GM18519 (cell line): Measurements from ENCODE around the gene CCDC192.
"Not testable (repeated sequence)": the region's sequence is repeated elsewhere in the genome, so short reads cannot be mapped to it uniquely, and the experiment has no call there.

Source experiments
- ATAC-seq: cut with Tn5 transposase; IDR thresholded peaks from one replicate; pipeline ENCODE4 v1.9.1; 2021; ENCODE audit warnings: mild to moderate bottlenecking, moderate library complexity; ENCODE audit not compliant: unreplicated experiment, low FRiP score

The CCDC192 gene

DNA sequence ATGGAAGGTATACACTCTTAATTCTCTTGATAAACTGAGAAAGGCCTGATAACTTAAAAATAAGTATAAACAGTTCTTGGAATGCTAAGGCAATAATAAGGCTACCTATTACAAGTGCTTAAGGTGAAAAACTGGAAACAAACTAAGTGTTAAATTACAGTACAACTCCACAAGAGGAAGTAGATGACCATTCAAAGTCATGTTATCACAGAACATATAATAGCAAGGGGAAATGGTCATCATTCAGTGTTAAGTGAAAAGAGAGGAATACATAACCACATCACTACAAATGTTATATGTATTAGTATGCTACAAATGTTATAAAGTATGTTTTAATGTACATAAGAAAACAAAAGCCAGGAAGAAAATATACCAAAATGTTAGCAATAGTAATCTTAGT lies 135.9 kb downstream of the CCDC192 start:
- no peak for ATAC-seq

- peak; percentile 21 for ATAC-seq
These were observed 136.5 kb downstream of the CCDC192 start for GRCh38 chr5:127839496-127840197.

GRCh38 chr5:127840198-127840524 lies 137.0 kb downstream of the CCDC192 start:
- ATAC-seq, result peak; percentile 74

GRCh38 chr5:127840809-127841208 lies 137.6 kb downstream of the CCDC192 start:
- ATAC-seq, result no peak

DNA sequence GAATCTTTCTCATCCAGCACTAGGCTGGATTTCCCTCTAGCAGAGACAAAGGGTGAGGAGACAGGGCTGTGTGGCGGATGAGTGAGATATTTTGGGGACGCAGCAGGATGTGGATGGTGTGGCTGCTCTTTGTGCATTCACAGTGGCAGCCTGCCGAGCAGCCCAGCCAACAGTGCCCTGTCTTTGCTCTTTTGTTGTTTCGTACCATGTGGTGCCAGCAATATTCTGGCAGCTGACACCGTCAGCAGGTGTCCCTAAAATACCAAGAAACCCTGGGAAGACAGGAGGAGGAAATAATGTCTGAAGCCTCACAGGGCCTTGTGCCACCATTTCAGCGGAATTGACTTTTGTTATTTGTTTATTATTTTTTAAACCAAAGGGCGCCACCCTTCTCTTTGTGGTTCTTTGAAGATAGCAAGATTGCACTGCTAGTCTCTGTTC lies 141.4 kb downstream of the CCDC192 start:
- ATAC-seq, result no peak

DNA sequence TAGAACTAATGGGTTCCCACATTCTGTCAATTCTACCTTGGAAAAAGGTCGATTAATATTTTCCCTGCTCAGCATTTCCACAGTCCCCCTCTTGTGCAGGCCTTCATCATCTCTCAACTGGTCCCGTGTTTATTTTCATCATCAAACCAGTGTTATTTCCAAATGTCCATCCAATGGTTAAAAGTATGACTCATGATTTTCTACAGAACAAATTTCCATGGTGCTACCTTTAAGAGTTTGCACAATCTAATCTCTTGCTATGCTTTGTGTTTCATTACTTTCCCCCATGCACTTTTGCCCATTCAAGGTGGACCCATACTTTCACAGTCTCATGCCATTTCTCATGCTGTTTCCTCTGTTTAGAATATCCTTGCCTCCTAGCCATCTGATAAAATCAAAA lies 143.7 kb downstream of the CCDC192 start:
- no peak for ATAC-seq

GRCh38 chr5:127847641-127848040 lies 144.4 kb downstream of the CCDC192 start:
- ATAC-seq, result not testable (repeated sequence)

- ATAC-seq, result no peak
These were observed 144.9 kb downstream of the CCDC192 start for GRCh38 chr5:127848098-127848497.

- no peak for ATAC-seq
These were observed 146.2 kb downstream of the CCDC192 start for GRCh38 chr5:127849408-127849807.

GRCh38 chr5:127849891-127850290 lies 146.7 kb downstream of the CCDC192 start:
- ATAC-seq, result no peak

- ATAC-seq, result no peak
These were observed 148.8 kb downstream of the CCDC192 start for GRCh38 chr5:127851964-127852363.

- ATAC-seq, result no peak
These were observed 151.3 kb downstream of the CCDC192 start for GRCh38 chr5:127854520-127854919.

- ATAC-seq, result no peak
These were observed 153.1 kb downstream of the CCDC192 start for GRCh38 chr5:127856292-127856691.

DNA sequence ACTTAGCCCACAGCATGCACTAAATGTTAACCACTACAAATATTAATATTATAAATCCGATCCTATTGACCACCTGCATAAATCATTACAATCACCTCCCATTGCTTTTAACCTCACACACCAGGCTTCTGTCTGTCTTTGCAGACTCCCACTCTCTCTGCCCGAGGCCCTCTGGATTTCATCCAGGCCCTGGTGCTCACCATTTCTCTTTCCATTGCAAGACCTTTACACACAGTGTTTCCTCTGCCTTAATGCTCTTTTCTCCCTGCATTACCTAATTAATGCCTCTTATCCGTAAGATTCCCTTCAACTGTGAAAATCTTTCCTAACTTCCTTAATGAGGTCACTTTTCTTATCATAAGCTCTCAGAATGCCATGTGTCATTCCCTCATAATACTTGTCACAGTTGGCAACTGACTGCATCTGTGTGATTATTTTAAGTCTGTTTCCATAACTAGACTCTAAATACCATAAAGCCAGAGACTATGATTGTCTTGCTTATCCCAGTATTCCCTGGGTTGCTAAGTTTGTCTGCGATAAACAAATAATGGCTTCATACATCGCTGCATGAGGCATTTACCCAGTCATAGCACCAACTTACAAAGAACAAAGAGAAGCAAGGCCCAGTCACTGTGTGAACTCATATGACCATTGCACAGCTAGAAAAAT lies 155.1 kb downstream of the CCDC192 start:
- no peak for ATAC-seq

DNA sequence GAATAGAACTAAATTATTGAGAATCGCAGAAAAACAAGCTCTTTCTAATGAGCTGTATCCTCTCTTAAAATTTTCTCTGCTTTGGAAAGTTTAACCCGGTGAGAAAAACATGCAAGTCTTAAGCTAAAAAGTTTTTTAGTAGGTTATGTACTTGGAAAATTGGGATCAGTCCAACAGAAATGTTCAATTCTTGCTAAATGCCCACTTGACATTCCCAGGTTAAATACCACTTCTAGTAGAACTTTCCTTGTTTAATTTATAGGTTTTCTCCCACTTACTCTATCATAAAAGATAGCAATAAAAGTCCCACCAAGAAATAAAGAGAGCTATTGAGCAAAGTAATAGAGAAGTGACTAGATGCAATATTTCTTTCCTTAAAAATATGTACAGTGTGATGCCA lies 157.1 kb downstream of the CCDC192 start:
- ATAC-seq, result no peak

DNA sequence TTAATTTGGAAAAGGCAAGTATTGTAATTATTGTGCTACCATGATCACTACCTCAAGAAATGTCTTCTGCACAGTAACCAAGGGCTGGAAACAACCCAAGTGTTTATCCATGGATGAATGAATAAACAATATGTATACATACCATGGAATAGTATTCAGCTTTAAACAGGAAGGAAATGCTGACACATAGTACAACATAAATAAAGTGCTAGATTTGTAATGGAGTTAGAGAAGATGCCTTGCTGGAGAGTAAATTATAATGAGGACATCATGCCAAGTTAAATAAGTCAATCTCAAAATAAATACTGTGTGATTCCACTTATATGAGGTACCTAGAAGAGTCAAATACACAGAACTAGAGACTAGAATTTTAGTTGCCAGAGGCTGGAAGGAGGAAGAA lies 160.0 kb downstream of the CCDC192 start:
- ATAC-seq, result no peak

DNA sequence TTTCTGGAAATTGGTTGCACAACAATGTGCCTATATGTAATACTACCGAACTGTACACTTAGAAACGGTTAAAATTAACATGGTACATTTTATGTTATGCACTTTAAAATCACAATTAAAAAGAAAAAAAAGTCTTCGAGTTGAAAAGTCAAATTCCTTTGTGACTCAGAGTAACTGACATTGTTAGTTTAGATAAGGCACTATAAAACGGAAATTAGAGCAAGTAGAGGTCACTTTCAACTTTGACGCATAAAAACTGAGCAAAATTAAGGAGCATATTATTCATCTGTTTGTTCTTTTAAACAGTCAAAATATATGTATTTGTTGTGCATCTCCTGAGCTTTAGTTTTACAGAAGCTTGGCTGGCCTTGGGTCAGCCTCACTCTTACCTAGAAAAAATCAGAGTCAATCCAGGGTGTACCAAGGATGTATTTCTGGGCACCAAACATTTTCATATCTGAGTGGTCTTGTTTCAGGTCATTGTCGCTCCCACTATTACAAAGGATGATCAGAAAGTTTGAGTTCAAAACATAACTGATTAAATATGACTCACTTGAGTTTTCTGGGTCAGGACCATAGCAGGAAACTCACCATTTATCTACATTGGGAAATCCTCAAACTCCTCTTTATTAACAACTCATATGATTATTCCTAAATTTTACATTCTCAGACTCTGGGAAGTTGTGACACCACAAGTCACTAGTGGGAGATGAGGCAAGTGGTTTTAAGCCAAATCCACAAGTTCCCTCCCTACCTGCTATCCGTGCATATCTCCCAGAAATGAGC lies 160.6 kb downstream of the CCDC192 start:
- ATAC-seq, result no peak

DNA sequence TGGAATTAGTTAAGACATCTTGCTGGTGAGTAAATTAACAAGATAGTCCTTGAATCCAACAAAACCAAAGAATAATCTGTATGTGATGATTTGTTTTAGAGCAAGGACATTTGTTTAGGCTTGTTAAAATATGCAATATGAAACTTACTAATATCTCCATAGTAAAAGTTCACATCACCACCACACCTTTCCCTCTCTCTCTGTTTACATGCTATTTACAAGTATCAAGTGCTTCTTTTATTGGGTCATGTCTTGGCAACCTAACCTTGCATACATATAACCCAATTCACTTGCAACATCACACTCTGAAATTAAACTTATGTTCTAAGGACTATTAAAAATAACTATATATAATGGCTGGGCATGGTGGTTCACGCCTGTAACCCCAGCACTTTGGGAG lies 161.3 kb downstream of the CCDC192 start:
- no peak for ATAC-seq

DNA sequence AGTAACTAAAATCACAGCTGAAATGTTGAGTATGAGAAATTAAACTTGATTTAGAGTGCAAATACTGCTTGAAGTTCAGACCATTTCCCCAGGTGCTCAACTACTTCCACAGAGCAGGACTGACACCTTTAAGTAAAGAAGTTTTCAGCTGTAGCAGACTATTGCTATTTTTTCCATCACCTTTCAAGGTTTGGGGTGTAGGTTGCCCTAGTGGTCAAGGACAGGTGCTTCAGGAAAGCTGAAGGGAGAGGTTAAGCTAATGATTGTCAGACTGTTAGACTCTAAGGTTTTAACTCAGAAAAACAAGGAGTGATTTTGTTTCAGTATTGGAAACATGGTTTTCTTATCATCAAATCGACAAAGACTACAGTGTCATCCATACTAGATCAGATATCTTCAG lies 162.1 kb downstream of the CCDC192 start:
- no peak for ATAC-seq

DNA sequence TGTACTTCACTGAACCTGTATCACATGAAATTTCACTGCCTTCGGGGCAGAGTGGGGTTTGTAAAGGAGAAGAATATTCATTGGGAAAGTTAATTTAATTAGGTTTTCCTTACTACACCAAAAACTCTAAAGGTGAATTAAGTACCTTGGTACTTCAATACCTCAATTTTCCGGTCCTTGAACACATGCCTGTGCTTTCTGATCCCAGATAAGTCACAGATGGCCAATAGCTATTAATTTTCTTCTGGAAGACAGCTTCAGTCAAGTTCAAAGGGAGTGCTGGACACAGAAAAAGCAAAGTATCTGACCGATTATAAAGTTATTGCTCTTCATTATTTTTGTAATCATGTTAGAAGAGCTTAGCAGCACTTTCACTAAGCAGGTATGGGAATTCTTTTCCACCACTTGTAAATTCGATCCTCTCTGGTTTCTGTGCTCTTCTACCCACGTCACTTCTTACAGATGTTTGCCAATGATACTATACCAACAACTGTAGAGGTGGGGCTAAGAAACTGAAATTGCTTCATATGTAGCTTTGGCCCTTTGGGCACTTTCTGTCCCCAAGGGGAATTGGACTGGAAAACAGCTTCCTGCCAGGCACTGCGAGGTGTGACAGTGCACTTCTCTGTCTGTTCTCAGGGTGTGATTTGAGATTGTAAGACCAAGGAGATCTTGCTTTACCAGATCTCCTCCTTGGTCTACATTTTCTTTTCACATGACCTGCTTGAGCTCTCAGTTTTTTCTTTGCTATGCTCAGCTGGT lies 164.0 kb downstream of the CCDC192 start:
- peak; percentile 35 for ATAC-seq

GRCh38 chr5:127870914-127871313 lies 167.7 kb downstream of the CCDC192 start:
- peak; percentile 49 for ATAC-seq
